Upper lobe of left lung (tissue), 6 donors: ENCODE measurements around the gene RFX1. TPM values are rescaled to one million over a fixed set of nuclear protein-coding genes. Genes with fewer than 3 reads are reported as not detected.

Source experiments
- ATAC-seq, 2 donors: fragments of 200-7000 bp; cut with Tn5 transposase; one replicate each; pipeline ENCODE4 v1.9.1; 2022; ENCODE audit warnings: mild to moderate bottlenecking in 2 of 2, moderate library complexity in 2 of 2; ENCODE audit not compliant: low FRiP score in 2 of 2
- DNase-seq, 2 donors: peaks; one replicate each; pipeline ENCODE4 v3.0.0-alpha.2; 2019 to 2020
- H3K27ac ChIP-seq, 4 donors: fragments of 200-600 bp; sonication (generic); one replicate each; pipeline ENCODE4 v1.5.1; 2016 to 2019
- H3K27me3 ChIP-seq, 4 donors: fragments of 200-600 bp; sonication (generic); one replicate each; pipeline ENCODE4 v1.5.1; 2017 to 2019
- H3K36me3 ChIP-seq, 4 donors: fragments of 200-600 bp; sonication (generic); one replicate each; pipeline ENCODE4 v1.5.1; 2016 to 2019
- H3K4me1 ChIP-seq, 4 donors: fragments of 200-600 bp; sonication (generic); one replicate each; pipeline ENCODE4 v1.5.1; 2018 to 2019
- H3K4me3 ChIP-seq, 4 donors: fragments of 200-600 bp; sonication (generic); one replicate each; pipeline ENCODE4 v1.5.1; 2017 to 2019; ENCODE audit warnings: mild to moderate bottlenecking in 2 of 4, moderate library complexity in 1 of 4
- H3K9me3 ChIP-seq, 4 donors: fragments of 200-600 bp; sonication (generic); one replicate each; pipeline ENCODE4 v1.5.1; 2018 to 2019
- CTCF ChIP-seq, 6 experiments: fragments of 450-650 bp in 4 of 6; fragments of 200-600 bp in 2 of 6; sonication (generic) in 2 of 6; IDR thresholded peaks; one replicate each; pipeline ENCODE4 v1.5.1; 2016 to 2019; ENCODE audit warnings: antibody characterized with exemption in 6 of 6
- EP300 ChIP-seq, 4 donors: sonication (generic); formaldehyde crosslinking; IDR thresholded peaks; one replicate each; pipeline ENCODE4 v1.5.1; 2017; ENCODE audit warnings: antibody characterized with exemption in 4 of 4, control low read depth in 2 of 4
- POLR2A ChIP-seq, 4 donors: fragments of 450-650 bp; IDR thresholded peaks; one replicate each; pipeline ENCODE4 v1.5.1; 2016 to 2017; ENCODE audit warnings: antibody characterized with exemption in 4 of 4, mild to moderate bottlenecking in 2 of 4
- POLR2AphosphoS5 ChIP-seq, 2 donors: sonication (generic); formaldehyde crosslinking; IDR thresholded peaks; one replicate each; pipeline ENCODE4 v1.5.1; 2017; ENCODE audit warnings: antibody characterized with exemption in 2 of 2
- WGBS, 2 donors: methylation state at CpG; one replicate each; pipeline ENCODE4 v1.1.5; 2017 to 2018; 5-methylcytosine and 5-hydroxymethylcytosine counted together
- total RNA-seq, 6 donors: library from RNA; depleted of rRNA in 4 of 6; stranded (reverse); fragments of >200 nt in 4 of 6; gene quantifications; one replicate each; pipeline versions ENCODE4 v1.1.0 to v1.2.1, GENCODE V29; 2016 to 2021
- donor health status: DM: no; HTN: no; CAD: no; lungs with moderate emphysema.
- donor health status: DM: no; HTN: yes; CAD: no; lungs with severe emphysema.

Gene RFX1
- total RNA-seq, 6 donors from 2014 or later, result 6.0 to 22.3 (median 15.5) TPM

- no peaks in the 10 kb centered on the region for H3K9me3 ChIP-seq
- H3K36me3 ChIP-seq, result peaks cover 0 to 23% (median 9%) of the 10 kb centered on the region in 4 donors
- ATAC-seq, result no peak
- H3K4me1 ChIP-seq, result peaks cover 39 to 55% (median 47%) of the 10 kb centered on the region in 4 donors
- no peak overlapping the region for H3K4me3 ChIP-seq
- WGBS, 2 donors, result 94 to 100% methylated on average over 1 to 9 of the region's 9 CpGs
- no peaks in the 10 kb centered on the region for H3K27me3 ChIP-seq
- no peak overlapping the region for H3K27ac ChIP-seq
- DNase-seq, result no peak
- TF ChIP-seq POLR2AphosphoS5 (IDR thresholded peaks at IDR 0.05) (no peak), POLR2A (IDR thresholded peaks at IDR 0.05) (no peak), CTCF (IDR thresholded peaks at IDR 0.05) (no peak), EP300 (IDR thresholded peaks at IDR 0.05) (no peak)
Measured at GRCh38 chr19:13982773-13983172, 23.3 kb downstream of the RFX1 start.

GRCh38 chr19:13981988-13982501, 24.1 kb downstream of the RFX1 start:
- ATAC-seq (no peak), DNase-seq (peak in 1 of 2 donors; percentile 64)
- Histone ChIP-seq H3K27ac (no peak overlapping the region), H3K9me3 (no peaks in the 10 kb centered on the region), H3K4me3 (no peak overlapping the region), H3K4me1 (peaks cover 32 to 47% (median 40%) of the 10 kb centered on the region in 4 donors), H3K27me3 (no peaks in the 10 kb centered on the region), H3K36me3 (peaks cover 0 to 23% (median 9%) of the 10 kb centered on the region in 4 donors)
- 90 to 99% methylated on average over 10 to 14 of the region's 17 CpGs for WGBS, 2 donors
- no peak for TF ChIP-seq EP300 (IDR thresholded peaks at IDR 0.05)
- no peak for TF ChIP-seq POLR2A (IDR thresholded peaks at IDR 0.05)
- TF ChIP-seq CTCF (IDR thresholded peaks at IDR 0.05), result no peak
- no peak for TF ChIP-seq POLR2AphosphoS5 (IDR thresholded peaks at IDR 0.05)

- Histone ChIP-seq H3K36me3 (peaks cover 0 to 23% (median 9%) of the 10 kb centered on the region in 4 donors), H3K4me1 (peaks cover 26 to 41% (median 34%) of the 10 kb centered on the region in 4 donors), H3K9me3 (no peaks in the 10 kb centered on the region), H3K27me3 (no peaks in the 10 kb centered on the region), H3K4me3 (no peak overlapping the region), H3K27ac (no peak overlapping the region)
- TF ChIP-seq POLR2AphosphoS5 (IDR thresholded peaks at IDR 0.05) (no peak), POLR2A (IDR thresholded peaks at IDR 0.05) (no peak), CTCF (IDR thresholded peaks at IDR 0.05) (no peak), EP300 (IDR thresholded peaks at IDR 0.05) (no peak)
- DNase-seq (no peak), ATAC-seq (no peak)
- WGBS, 2 donors, result 75 to 87% methylated on average over 9 of the region's 9 CpGs
Measured at GRCh38 chr19:13981467-13981866, 24.7 kb downstream of the RFX1 start.

- DNase-seq, result no peak
- Histone ChIP-seq H3K4me3 (no peak overlapping the region), H3K27me3 (no peaks in the 10 kb centered on the region), H3K27ac (no peak overlapping the region), H3K9me3 (no peaks in the 10 kb centered on the region), H3K36me3 (peaks cover 0 to 26% (median 9%) of the 10 kb centered on the region in 4 donors), H3K4me1 (peaks cover 21 to 37% (median 29%) of the 10 kb centered on the region in 4 donors)
- no peak for TF ChIP-seq POLR2A (IDR thresholded peaks at IDR 0.05)
- no peak for TF ChIP-seq POLR2AphosphoS5 (IDR thresholded peaks at IDR 0.05)
- no peak for TF ChIP-seq CTCF (IDR thresholded peaks at IDR 0.05)
- no peak for TF ChIP-seq EP300 (IDR thresholded peaks at IDR 0.05)
- no peak for ATAC-seq
- WGBS, 2 donors, result 95% methylated on average over 4 to 5 of the region's 5 CpGs
Measured at GRCh38 chr19:13981021-13981420, 25.1 kb downstream of the RFX1 start.

GRCh38 chr19:13980340-13980739, 25.8 kb downstream of the RFX1 start:
- H3K27me3 ChIP-seq, result no peaks in the 10 kb centered on the region
- no peak for ATAC-seq
- WGBS, 2 donors, result 95 to 96% methylated on average over 4 to 15 of the region's 15 CpGs
- TF ChIP-seq EP300 (IDR thresholded peaks at IDR 0.05) (no peak), POLR2A (IDR thresholded peaks at IDR 0.05) (no peak), CTCF (IDR thresholded peaks at IDR 0.05) (no peak), POLR2AphosphoS5 (IDR thresholded peaks at IDR 0.05) (no peak)
- H3K4me1 ChIP-seq, result peaks cover 14 to 30% (median 23%) of the 10 kb centered on the region in 4 donors
- no peaks in the 10 kb centered on the region for H3K9me3 ChIP-seq
- H3K4me3 ChIP-seq, result no peak overlapping the region
- H3K36me3 ChIP-seq, result peaks cover 0 to 33% (median 12%) of the 10 kb centered on the region in 4 donors
- no peak overlapping the region for H3K27ac ChIP-seq
- DNase-seq, result peak in 1 of 2 donors; percentile 77
